ENCODE data around the gene ZNF385B.
"Not testable (repeated sequence)": the region's sequence is repeated elsewhere in the genome, so short reads cannot be mapped to it uniquely, and the experiment has no call there.

The ZNF385B gene

DNA sequence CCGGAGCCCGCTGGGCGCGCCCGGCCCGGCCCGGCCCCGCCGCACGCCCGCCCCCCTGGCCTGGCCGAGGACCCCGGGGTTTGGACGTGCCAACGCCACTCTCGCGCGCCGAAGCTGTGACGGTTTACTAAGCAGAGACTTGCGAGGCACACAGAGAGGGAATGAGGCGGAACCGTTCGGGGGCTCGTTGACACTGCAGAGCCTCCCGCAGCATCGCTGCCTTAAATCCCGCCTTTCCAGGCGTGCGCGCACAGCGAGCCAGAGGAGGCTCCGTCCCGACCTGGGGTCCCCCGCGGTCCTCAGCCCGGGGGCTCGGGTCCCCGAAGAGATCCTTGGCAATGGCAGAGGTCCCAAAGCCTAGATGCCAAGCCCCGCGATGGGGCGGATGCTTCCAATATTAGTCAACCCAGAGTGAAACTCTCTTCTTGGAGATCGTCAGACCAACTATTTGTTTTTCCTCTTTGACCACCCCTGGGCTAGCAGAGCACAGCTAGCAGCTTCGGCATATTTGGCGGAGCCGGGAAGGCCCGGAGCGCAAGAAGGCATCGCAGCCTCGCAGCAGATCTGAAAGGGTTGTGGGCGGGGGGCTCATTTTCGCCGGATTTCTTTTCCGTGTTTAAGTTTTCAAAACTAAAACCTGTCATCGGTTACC, at the start of gene ZNF385B:
TSS of gene ZNF385B (minus strand) at position 197 of the 652 bp plus-strand sequence.
- peak; percentile 70 for DNase-seq

DNA sequence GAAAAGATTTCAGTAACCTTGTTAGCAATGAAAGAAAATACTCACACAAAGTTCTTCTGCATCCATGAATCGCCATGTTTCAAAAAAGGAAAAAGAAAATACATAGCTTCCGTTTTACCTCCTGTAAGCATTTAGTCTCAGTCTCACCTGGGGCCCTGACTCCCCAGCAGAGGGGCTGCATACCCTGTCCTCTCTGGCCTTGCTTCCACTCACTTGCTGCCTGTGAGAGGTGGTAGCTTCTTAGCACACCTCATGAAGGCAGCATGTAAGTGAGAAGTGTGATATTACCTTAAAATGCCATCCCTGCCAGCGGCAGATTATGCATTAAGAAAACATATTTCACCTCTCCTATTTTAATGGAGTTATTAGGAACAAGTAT, 49.3 kb upstream of the ZNF385B start:
- DNase-seq = no peak

DNA sequence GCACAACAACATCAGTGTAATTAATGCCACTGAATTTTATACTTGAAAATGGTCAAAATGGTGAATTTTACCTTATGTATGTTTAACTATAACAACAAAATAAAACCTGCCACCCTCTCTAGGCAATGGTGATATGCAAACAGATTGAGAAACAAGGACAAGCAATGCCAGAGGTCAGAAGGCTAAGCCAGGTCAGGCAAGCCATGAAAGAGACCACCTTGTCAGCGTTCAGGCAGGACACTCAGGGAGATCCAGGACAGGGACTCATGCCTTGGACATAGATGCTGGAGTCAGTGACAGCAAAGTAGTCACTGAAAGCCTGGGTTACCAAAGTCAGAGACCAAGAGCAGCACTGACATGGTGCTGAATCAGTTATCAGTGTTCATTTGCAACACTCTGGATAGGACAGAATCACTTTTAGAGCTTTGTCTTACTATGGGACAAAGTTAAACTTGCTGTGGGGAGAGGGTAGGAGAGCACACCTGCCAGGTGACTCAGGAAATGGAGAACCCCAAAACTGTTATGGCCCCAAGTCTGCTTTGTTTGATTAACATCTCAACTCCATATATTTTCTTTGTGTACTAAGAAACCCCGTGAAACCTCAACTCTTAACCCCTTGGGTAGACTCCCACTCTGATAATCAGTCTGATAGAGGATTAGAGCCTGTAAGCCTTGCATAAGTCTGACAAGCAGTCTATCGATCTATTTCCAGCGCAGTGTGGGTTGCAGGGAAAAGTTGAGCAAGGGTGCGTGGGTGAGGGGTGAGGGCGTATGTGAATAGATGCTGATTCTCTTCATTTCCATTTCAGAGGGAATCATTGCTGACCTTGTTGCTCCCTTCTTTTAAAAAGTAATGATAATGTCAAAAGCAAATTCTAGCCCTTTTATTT, 48.7 kb upstream of the ZNF385B start:
- DNase-seq = no peak

DNA sequence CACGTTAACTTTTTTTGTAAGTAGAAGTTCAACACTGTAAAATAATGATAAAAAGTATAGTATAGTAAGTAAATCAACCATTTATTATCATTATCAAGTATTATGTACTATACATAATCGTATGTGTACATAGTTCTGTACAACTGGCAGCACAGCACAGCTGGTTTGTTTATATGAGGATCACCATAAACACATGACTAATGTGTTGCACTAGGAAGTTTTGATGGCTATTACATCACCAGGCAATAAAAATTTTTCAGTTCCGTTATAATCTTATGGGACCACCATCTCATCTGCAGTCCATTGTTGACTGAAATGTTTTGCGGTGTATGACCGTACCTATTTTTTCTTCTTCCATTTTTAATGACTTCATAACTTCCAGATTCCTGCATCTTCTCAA, 39.2 kb upstream of the ZNF385B start:
- DNase-seq = no peak

DNA sequence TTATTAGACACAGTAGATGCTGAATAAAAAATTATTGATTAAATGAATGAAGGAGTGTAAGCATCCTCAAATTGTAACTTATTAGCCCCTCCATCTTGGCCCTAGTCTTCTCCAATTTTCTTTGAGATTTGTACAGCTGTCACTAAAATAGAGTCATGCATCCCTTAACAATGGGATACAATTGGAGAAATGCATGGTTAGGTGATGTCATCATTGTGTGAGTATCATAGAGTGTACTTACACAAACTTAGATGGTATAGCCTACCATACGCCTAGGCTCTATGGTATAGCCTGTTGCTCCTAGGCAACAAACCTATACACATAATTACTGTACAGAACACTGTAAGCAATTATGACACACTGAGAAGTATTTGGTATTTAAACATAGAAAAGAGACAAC, 38.3 kb upstream of the ZNF385B start:
- DNase-seq = no peak

DNA sequence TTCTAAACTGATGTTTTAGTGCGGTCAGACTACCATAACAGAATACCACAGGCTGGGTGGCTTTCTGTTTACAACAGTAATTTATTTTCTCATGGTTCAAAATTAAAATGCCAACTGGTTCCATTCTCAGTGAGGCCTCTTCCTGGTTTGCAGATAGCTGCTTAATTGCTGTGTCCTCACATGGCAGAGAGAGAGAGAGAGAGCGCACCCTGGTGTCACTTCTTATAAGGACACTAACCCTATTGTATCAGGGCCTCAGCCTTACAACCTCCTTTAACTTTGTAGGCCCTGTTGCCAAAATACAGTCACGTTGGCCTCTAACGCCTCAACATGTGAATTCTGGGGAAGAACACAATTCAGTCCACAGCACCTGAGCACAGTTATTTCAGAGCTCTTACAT, 37.5 kb upstream of the ZNF385B start:
- DNase-seq = peak; percentile 44

DNA sequence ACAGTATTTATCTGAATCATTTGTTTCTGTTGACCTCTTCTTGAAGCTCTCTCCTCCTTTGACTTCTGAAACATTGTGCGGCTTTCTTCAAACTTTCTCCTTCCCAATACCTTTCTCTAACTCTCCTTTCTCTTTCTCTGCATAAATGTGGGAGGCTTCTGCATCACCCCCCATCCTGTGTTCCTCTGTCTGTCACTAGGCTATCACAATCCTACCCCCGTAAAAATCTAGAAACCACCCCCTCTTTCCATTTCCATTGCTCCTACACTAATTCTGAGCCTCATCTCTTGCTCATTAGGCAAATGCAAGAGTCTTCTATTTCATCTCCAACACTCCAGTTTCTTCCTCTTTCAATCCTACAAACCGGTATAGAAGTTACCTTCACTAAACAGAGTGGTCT, 32.2 kb upstream of the ZNF385B start:
- DNase-seq = no peak

DNA sequence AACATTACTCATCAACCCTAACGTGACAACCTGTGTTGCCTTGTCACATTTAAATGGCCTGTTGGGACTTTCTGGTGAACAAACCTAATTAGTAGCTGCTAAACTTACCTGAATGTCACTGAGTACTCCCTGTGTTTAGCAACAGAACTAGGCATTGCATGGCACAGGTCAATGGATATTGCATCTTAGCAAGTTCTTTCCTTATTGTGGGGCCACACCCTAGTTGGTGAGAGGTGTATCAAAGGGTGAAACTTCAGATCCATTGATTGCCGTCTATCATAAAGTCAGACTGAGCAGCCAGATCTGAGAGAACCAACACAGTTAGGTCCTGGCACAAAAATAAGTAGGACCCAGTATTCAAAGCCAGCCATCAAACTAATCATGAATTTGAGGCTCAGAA, 29.8 kb upstream of the ZNF385B start:
- DNase-seq = no peak

DNA sequence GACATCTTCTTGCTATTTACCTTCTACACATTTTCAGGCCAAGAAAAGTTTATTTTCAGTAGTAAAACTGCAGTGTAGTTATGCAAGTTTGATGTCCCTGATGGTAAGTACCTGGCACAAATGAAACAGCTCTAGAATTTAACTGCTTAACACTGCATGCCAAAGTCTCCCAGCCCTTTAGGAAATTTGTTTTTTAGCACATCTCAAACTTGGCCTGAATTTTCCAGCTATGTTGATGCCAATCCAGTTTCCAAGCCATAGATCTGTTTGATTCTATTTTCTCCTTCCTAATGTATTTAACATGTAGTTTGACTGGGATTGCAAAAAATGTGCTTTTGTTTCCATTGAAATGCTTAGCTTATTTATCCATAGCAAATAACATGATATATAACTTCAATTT, 29.3 kb upstream of the ZNF385B start:
- DNase-seq = no peak

DNA sequence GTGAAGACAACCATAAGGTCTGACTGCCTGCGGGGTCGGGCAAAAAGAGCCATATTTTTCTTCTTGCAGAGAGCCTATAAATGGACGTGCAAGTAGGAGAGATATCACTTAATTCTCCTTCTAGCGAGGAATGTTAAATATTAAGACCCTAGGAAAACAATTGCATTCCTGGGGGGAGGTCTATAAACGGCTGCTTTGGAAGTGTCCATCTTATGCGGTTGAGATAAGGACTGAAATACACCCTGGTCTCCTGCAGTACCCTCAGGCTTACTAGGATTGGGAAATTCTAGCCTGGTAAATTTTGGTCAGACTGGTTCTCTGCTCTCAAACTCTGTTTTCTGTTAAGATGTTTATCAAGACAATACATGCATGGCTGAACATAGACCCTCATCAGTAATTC, 27.2 kb upstream of the ZNF385B start:
- DNase-seq = not testable (repeated sequence)

DNA sequence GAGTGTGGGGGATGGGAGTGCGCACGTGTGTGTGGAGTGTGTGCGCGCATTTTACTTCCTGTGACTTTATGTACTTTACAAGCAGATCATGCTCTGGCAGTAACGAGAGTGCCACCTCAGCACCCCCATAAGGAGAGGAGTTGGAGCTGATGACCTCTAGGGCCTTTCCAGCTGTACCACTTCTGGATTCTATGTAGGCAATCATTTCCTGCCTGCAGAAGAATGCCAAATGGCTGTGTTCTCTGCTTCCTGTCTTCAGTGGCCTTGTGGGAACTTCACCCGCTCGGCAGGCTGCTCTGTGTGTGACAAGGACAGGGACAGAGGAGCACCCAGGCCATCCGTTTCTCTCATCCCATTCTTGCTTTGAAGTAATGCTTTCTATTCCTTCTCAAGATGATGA, 22.8 kb upstream of the ZNF385B start:
- DNase-seq = no peak

DNA sequence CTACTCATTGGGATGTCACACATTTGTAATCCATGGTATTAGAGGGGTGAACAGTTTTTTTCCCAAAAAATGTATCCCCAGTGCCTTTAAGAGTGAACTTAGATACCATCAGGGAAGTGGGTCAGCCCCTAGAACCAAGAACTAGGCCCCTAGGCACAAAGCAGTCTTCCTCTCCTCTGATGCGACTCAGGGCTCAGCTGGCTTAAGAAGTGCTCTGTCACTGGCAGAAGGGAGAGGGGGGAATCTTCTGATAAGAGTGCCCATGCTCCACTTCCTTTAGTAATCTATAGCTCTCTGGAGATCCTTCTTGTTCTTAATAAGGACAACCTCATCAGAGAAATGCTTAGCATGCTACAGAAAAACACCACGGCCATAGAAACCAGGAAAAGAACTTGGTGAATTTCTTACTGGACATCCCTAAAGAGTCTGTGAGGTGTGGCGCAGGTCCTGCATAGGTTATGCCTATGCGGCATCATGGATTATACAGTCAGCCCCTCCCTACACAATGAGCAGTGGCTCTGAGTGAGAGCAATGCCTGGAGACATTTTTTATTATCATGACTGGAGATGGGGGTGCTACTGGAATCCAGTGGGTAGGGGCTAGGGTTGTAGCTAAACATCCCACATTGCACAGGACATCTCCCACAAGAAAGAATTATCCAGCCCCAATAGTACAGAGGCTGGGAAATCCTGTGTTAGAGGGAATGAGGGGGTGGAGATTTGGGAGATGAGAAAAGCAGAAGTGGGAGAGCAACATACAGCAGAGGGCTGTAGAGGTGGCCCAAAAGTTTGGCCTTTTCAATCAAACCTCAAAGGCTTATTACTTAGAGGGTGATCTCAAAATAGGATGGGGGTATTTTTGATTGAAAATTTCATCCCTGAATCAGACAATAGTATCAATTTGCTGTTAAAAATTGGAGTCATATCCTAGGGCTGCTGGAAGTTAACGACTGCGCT, 21.7 kb upstream of the ZNF385B start:
- DNase-seq = no peak

DNA sequence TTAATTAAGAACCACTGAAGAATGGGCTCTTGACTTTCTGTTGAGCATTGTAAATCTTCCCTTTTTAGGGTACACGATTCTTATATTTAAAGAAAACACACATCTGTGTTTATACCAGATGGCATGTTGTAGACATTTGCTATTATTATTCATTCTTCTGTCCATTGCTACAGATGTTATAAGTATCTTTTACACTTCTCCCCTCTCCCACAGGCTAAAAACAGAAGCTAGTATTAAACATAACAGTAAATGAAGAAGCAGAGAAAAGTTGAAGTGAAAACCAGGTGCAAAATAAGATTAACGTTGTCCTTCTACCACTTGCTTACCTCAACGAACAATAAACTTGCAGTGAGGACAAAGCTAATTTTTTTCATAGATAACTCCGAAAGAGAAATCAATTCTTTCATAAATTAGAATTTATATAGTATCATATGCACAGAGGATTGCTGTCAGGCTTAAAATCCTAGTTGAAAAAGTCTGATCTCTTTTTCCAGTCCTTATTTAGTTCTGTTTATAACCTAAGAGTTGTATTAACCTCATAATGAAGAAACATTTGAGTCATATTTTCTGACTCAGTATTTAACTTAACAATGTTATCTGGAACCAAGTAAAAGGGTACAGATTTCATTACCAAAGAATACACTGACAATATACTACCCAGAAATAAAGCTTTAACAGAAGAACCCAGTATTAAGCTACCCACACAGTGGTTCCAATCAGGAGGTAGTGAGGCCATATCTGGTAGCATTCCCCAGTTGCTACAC, 16.4 kb upstream of the ZNF385B start:
- no peak for DNase-seq

DNA sequence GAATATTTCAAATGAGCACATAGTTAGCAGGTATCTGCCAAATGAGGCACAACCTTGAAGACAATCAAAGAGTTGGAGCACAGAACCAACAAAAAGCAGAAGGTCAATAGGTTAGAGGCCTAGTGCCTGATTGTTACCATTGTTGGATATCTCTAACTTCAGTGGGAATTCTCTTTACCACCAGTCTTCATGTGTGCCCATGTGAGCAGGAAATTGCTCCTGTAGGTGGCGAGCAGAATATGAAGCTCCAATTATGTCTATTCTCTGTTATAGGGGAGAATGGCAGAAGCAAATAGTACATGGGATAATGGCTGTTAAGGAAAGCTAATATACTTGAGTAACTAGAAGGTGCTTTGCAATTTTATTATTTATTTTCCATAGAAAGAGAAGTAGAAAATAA, 14.9 kb upstream of the ZNF385B start:
- no peak for DNase-seq

DNA sequence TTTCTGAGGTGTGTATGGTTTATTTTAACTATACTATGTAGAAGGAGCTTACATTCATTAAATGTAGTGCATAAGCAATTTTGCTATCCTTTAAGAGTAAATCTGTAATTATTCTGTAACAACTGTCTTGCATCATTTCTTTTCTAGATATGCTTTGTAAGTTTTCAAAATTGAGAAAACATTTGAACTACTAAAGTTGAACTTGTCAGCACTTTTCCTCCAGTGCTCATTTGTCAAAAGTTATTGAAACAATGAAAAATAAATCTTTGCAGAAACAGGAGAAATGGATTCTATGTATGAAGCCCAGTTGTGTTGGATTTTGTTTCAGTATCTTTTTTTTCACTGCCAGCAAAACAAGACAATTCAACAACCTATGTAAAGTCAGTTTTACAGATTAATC, 14.5 kb upstream of the ZNF385B start:
- no peak for DNase-seq

DNA sequence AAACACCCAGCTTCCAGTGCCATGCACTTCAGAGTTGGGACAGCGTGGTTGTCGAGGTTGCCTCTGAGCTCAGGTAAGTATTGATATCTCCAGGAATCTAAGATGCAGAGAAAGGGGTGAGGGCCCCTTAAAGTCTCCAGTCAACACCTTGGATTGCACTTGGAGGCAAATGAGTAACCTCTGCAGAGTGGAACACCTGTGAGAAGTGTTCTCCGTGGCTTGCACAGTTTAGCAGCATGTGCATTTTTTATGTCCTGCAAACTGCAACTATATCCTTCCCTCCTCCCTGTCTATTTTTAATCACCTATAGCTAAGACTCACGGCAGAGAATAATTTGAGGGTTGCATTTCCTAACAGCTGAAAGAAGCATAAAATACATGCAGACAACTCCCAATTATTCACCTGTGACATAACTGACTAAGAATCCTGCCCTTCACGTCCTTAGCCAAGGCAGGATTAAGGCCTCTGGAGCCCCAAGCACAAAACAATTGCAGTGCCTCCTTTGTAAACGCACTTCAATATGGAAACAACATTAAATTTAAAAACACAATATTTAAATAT, 1.6 kb upstream of the ZNF385B start:
- no peak for DNase-seq

DNA sequence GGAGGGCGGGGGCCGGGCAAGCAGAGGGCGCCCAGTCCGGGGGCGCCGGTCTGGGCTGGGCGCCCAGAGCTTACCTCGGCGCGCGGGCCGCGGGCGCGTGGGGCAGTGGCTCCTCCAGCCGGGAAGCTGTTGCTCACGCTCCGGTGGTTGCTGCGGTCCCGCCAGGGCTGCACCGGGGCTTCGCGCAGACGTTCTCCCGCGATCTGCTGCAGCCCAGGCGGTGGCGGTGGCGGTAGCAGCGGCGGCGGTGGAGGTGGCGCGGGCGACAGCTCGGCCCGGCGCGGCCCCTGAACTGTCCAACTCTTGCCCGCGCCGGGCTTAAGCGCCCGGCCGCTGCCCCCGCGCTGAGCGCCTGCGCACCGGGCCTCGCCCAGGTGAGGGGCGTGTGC, 391 bp downstream of the ZNF385B start:
- peak; percentile 70 for DNase-seq

DNA sequence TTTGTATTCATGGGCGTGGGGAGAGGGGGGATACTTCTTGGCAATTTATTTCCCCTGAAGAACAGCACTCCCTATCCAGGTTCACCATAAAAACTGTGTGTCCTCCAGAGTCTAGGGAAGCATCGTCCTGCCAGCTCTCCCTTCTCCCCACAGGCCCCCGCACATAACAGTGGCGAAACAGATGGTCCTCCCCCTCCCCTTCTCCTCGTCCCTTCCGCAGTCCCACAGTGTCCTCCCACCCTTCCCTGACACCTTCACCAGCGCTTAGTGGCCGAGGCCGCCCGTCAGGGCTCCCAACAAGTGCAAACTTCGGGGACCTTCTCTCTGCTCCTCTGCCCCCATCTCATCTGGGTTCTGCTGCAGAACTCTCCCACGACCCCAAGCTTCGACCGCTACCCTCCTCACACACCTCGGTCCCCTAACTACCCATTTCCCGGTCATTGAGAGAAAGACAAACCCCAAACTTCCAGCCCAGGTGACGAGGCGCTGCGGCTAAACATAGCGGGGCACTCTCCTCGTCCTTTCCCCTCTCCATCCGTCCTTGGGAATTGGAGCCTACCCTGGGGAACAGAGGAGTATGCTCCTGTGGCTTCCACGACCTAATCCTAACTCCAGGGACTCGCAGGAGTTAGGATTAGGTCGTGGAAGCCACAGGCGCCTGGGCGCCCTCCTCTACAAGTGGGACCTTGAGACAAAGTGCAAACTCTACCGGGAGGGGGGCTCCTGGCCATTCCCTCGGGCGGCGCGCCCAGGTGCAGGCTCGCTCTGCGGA, 971 bp downstream of the ZNF385B start:
- DNase-seq = no peak

DNA sequence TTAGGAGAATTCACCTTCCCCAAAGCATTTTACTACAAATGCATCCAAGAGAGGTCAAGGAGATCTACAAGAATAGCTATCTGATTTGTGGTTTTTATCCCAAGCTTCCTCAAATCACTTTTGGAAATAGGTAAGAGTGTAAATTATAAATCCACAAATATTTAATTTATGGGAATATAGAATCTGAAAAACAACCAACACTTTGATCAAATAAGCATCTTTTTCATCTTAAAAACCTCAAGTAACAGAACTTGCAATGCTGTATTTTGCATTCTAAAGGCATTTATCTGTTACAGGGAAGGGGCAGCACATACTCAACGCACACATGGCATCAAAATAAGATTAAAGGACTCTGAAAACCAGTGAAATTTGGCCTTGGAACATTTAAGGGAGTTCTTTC, 1.9 kb downstream of the ZNF385B start:
- DNase-seq = no peak

DNA sequence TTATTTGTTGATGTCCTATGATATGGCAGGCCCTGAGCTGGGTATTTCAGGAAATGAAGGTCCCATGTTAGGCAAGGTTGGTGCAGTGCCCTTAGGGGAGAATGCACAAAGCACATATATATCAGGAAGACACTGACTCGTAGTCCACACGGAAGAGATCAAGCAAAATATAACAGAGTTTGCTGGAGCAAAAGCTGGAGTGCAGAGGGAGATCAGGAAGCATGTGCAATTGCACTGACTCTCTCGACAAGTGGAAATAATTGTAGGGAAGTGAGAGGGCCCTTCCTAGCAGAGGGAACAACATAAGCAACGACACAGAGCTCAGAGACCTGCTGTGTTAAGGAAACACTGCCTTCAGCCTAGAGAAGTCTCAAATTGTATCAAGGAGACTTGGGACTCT, 4.2 kb downstream of the ZNF385B start:
- no peak for DNase-seq

DNA sequence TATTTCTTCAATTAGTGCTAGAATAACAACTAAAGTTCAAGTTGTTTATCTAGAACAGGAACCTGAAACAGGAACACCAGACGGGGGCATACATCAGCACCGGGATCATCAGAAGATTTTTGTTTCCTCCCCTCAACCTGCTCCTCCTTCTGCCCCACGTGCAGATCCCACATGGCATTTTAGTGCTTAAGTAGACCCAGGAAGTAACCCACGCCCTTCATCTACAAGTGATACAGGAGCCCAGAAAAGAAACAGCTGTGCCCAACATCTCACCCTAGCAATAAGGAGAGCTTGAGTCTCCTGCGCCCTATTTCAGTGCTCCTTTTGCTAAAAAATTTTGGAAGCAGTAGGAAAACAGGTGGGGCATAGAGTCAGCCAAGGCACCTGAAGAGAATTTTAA, 5.2 kb downstream of the ZNF385B start:
- DNase-seq = no peak

DNA sequence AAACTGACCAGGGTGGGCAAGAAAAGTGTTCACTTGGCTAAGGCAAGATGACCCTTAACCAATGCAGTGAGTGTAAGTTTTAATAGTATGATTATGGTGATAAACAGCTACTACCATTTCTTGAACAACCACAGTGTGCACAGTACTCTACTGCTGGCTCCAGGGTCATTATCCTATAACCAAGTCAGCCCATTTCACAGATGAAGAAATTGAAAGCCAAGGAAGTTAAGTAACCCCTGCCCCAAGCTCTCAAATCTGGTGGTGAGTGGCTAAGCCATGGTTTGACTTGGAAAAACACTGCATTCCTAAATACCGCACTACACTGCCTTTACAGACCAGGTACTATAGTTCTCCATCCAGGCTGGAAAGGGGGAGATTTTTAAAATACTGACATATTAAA, 5.7 kb downstream of the ZNF385B start:
- no peak for DNase-seq
